ENCODE data around the gene GPR3. TPM values are rescaled to one million over a fixed set of nuclear protein-coding genes. Genes with fewer than 3 reads are reported as not detected.
A peak's percentile ranks its signal among the peaks of the same experiment; 100 is the strongest.

GPR3 gene
- polyA plus RNA-seq, 2 of the 4 experiments (the other 2 are of a cell fraction): 0.76 to 1.7 TPM

- H3K4me3 ChIP-seq: peak overlapping the region; percentile 33; the same call in 1 of the 3 replicates
- TF ChIP-seq ZNF302 (CRISPR knock-in tag; IDR thresholded peaks at IDR 0.05) (no peak), E2F6 (IDR thresholded peaks at IDR 0.05; ENCODE audit: borderline replicate concordance, low read depth) (no peak), REST (IDR thresholded peaks at IDR 0.05) (no peak), MAFK (IDR thresholded peaks at IDR 0.05; ENCODE audit: partially characterized antibody) (no peak), EP300 (IDR thresholded peaks at IDR 0.05) (no peak), HMGXB4 (CRISPR knock-in tag; IDR thresholded peaks at IDR 0.05; ENCODE audit: borderline replicate concordance) (no peak), NR3C1 (IDR thresholded peaks at IDR 0.05) (no peak), CHD4 (IDR thresholded peaks at IDR 0.05; ENCODE audit: borderline replicate concordance) (no peak), NPAS2 (CRISPR knock-in tag; IDR thresholded peaks at IDR 0.05; ENCODE audit: borderline replicate concordance) (no peak), HES2 (IDR thresholded peaks at IDR 0.05) (no peak), EHMT2 (IDR thresholded peaks at IDR 0.05; ENCODE audit: low read depth) (no peak), HEYL (CRISPR knock-in tag; IDR thresholded peaks at IDR 0.05) (no peak), JUNB (IDR thresholded peaks at IDR 0.05) (no peak), FOSL2 (IDR thresholded peaks at IDR 0.05) (no peak), FOSL2 (CRISPR knock-in tag; IDR thresholded peaks at IDR 0.05) (no peak), RARB (CRISPR knock-in tag; IDR thresholded peaks at IDR 0.05) (no peak), BCL3 (IDR thresholded peaks at IDR 0.05) (no peak)
- 70% methylated on average over 4 of the region's 11 CpGs for whole genome bisulfite sequencing (ENCODE audit: missing lambda C conversion rate)
- no peak; a peak in 1 of 6 replicates for ATAC-seq
- POLR2A ChIA-PET: interaction anchor here (0.5 to 2.1 kb wide), 5 partner anchors 15 to 175 kb away, joined by 3 to 13 read pairs (median 5); no protein-coding TSS in a partner anchor
- DNase-seq (ENCODE audit: low read depth in 1 of 2, low spot score in 1 of 2): no peak
- CTCF ChIA-PET: interaction anchor here (0.9 to 10.3 kb wide), 7 partner anchors 11 to 68 kb away, joined by 3 to 130 read pairs (median 9); partner anchors contain the start of gene SYTL1
- peaks cover 14% of the 10 kb centered on the region for H3K4me1 ChIP-seq
- H3K4me2 ChIP-seq: peak overlapping the region; percentile 95
- no peaks in the 10 kb centered on the region for H3K9me3 ChIP-seq
- H3K27ac ChIP-seq: peak overlapping the region; percentile 52 to 97
- no peak for FAIRE-seq
Measured at GRCh38 chr1:27364696-27365371, 27.6 kb upstream of the GPR3 start.

Measured in A549 (cell line).